Mucosa of rectum (tissue), 2 donors: ENCODE data around the gene SCO2.

Source experiments
- H3K27ac ChIP-seq, 2 donors: one replicate each; pipeline ENCODE4 v1.7.0; 2013; ENCODE audit warnings: inconsistent platforms in 2 of 2, low read depth in 2 of 2, low read length in 2 of 2
- H3K27me3 ChIP-seq, 2 donors: one replicate each; pipeline ENCODE4 v1.7.0; 2013; ENCODE audit warnings: low read length in 2 of 2; ENCODE audit not compliant: control insufficient read depth in 2 of 2, insufficient read depth in 2 of 2
- H3K36me3 ChIP-seq, 2 donors: one replicate each; pipeline ENCODE4 v1.7.0; 2013; ENCODE audit warnings: low read length in 2 of 2; ENCODE audit not compliant: control insufficient read depth in 2 of 2, insufficient read depth in 2 of 2
- H3K4me1 ChIP-seq, 2 donors: one replicate each; pipeline ENCODE4 v1.7.0; 2013; ENCODE audit warnings: low read length in 2 of 2, mild to moderate bottlenecking in 1 of 2; ENCODE audit not compliant: control insufficient read depth in 2 of 2, insufficient read depth in 2 of 2
- H3K4me3 ChIP-seq, 2 donors: one replicate each; pipeline ENCODE4 v1.7.0; 2013; ENCODE audit warnings: low read length in 2 of 2
- H3K9ac ChIP-seq, 2 donors: one replicate each; pipeline ENCODE4 v1.7.0; 2013; ENCODE audit warnings: low read length in 2 of 2, low read depth in 1 of 2, mild to moderate bottlenecking in 1 of 2
- H3K9me3 ChIP-seq, 2 donors: one replicate each; pipeline ENCODE4 v1.7.0; 2013; ENCODE audit warnings: low read length in 2 of 2; ENCODE audit not compliant: control insufficient read depth in 2 of 2
- donor health status: healthy.
- donor health status: Normal muscosa, but diverticular disease.

Gene SCO2

GRCh38 chr22:50526108-50526833 lies 873 bp upstream of the SCO2 start:
- peak overlapping the region; percentile 78 to 81 for H3K4me3 ChIP-seq
- H3K27ac ChIP-seq: peak overlapping the region; percentile 92 to 97
- H3K27me3 ChIP-seq: no peaks in the 10 kb centered on the region
- H3K9ac ChIP-seq: peak overlapping the region; percentile 65 to 80
- peaks cover 41 to 44% of the 10 kb centered on the region in 2 donors for H3K4me1 ChIP-seq
- peaks cover 25% of the 10 kb centered on the region in 2 donors for H3K36me3 ChIP-seq
- H3K9me3 ChIP-seq: no peaks in the 10 kb centered on the region

- H3K4me1 ChIP-seq: peaks cover 37 to 40% of the 10 kb centered on the region in 2 donors
- H3K27me3 ChIP-seq: no peaks in the 10 kb centered on the region
- H3K36me3 ChIP-seq: peaks cover 28 to 30% of the 10 kb centered on the region in 2 donors
- peak overlapping the region; percentile 75 to 80 for H3K9ac ChIP-seq
- H3K4me3 ChIP-seq: peak overlapping the region; percentile 78 to 81
- peak overlapping the region; percentile 92 to 97 for H3K27ac ChIP-seq
- no peaks in the 10 kb centered on the region for H3K9me3 ChIP-seq
Observed at GRCh38 chr22:50525858-50526107, 385 bp upstream of the SCO2 start.

- Histone ChIP-seq H3K9ac (peak overlapping the region; percentile 75 to 80), H3K27me3 (no peaks in the 10 kb centered on the region), H3K9me3 (no peaks in the 10 kb centered on the region), H3K4me3 (peak overlapping the region; percentile 78 to 81), H3K4me1 (peaks cover 32 to 34% of the 10 kb centered on the region in 2 donors), H3K27ac (peak overlapping the region; percentile 92 to 97), H3K36me3 (peaks cover 28 to 31% of the 10 kb centered on the region in 2 donors)
Observed at GRCh38 chr22:50524676-50525103, 708 bp downstream of the SCO2 start.

GRCh38 chr22:50523806-50524675 lies 1.4 kb downstream of the SCO2 start:
- peak overlapping the region; percentile 78 to 81 for H3K4me3 ChIP-seq
- peaks cover 28 to 31% of the 10 kb centered on the region in 2 donors for H3K4me1 ChIP-seq
- H3K27me3 ChIP-seq: no peaks in the 10 kb centered on the region
- no peaks in the 10 kb centered on the region for H3K9me3 ChIP-seq
- peak overlapping the region; percentile 38 to 80 for H3K9ac ChIP-seq
- H3K36me3 ChIP-seq: peaks cover 32 to 37% of the 10 kb centered on the region in 2 donors
- peak overlapping the region; percentile 92 to 97 for H3K27ac ChIP-seq

- Histone ChIP-seq H3K27ac (no peak overlapping the region), H3K36me3 (peaks cover 32 to 43% of the 10 kb centered on the region in 2 donors), H3K27me3 (no peaks in the 10 kb centered on the region), H3K4me3 (peak overlapping the region; percentile 22 to 81), H3K4me1 (peaks cover 28 to 31% of the 10 kb centered on the region in 2 donors), H3K9me3 (no peaks in the 10 kb centered on the region), H3K9ac (no peak overlapping the region)
Observed at GRCh38 chr22:50523458-50523805, 2.0 kb downstream of the SCO2 start.

- no peak overlapping the region for H3K9ac ChIP-seq
- no peaks in the 10 kb centered on the region for H3K27me3 ChIP-seq
- no peaks in the 10 kb centered on the region for H3K9me3 ChIP-seq
- H3K4me3 ChIP-seq: no peak overlapping the region
- H3K36me3 ChIP-seq: peaks cover 36 to 45% of the 10 kb centered on the region in 2 donors
- H3K27ac ChIP-seq: no peak overlapping the region
- H3K4me1 ChIP-seq: peaks cover 28 to 31% of the 10 kb centered on the region in 2 donors
Observed at GRCh38 chr22:50522806-50523438, 2.5 kb downstream of the SCO2 start.

GRCh38 chr22:50522208-50522805 lies 3.1 kb downstream of the SCO2 start:
- Histone ChIP-seq H3K27me3 (no peaks in the 10 kb centered on the region), H3K9ac (no peak overlapping the region), H3K36me3 (peaks cover 42 to 48% of the 10 kb centered on the region in 2 donors), H3K9me3 (no peaks in the 10 kb centered on the region), H3K27ac (no peak overlapping the region), H3K4me1 (peaks cover 26 to 30% of the 10 kb centered on the region in 2 donors), H3K4me3 (no peak overlapping the region)

GRCh38 chr22:50521710-50522109 lies 3.7 kb downstream of the SCO2 start:
- Histone ChIP-seq H3K27me3 (no peaks in the 10 kb centered on the region), H3K27ac (no peak overlapping the region), H3K36me3 (peaks cover 46 to 52% of the 10 kb centered on the region in 2 donors), H3K4me1 (peaks cover 23 to 24% of the 10 kb centered on the region in 2 donors), H3K4me3 (no peak overlapping the region), H3K9me3 (no peaks in the 10 kb centered on the region), H3K9ac (no peak overlapping the region)

- Histone ChIP-seq H3K36me3 (peaks cover 52 to 56% of the 10 kb centered on the region in 2 donors), H3K9me3 (no peaks in the 10 kb centered on the region), H3K9ac (no peak overlapping the region), H3K4me1 (peaks cover 17 to 21% of the 10 kb centered on the region in 2 donors), H3K27ac (no peak overlapping the region), H3K4me3 (no peak overlapping the region), H3K27me3 (no peaks in the 10 kb centered on the region)
Observed at GRCh38 chr22:50520826-50521453, 4.5 kb downstream of the SCO2 start.
